GM19397 (cell line): ENCODE results near the gene KIF1A.

Source experiments
- ATAC-seq: cut with Tn5 transposase; IDR thresholded peaks from one replicate; pipeline ENCODE4 v1.9.1; 2021; ENCODE audit warnings: mild to moderate bottlenecking, moderate library complexity; ENCODE audit not compliant: unreplicated experiment

The KIF1A gene

GRCh38 chr2:240737958-240738357 lies 82.1 kb downstream of the KIF1A start:
- no peak for ATAC-seq

GRCh38 chr2:240737512-240737911 lies 82.5 kb downstream of the KIF1A start:
- no peak for ATAC-seq

- no peak for ATAC-seq
These were observed 83.5 kb downstream of the KIF1A start for GRCh38 chr2:240736281-240737250.

GRCh38 chr2:240735476-240735875 lies 84.5 kb downstream of the KIF1A start:
- ATAC-seq, result no peak

GRCh38 chr2:240734756-240735155 lies 85.3 kb downstream of the KIF1A start:
- ATAC-seq, result no peak

GRCh38 chr2:240733803-240734495 lies 86.1 kb downstream of the KIF1A start:
- ATAC-seq, result no peak

- ATAC-seq, result no peak
These were observed 87.0 kb downstream of the KIF1A start for GRCh38 chr2:240732911-240733622.

- no peak for ATAC-seq
These were observed 87.8 kb downstream of the KIF1A start for GRCh38 chr2:240732184-240732583.

- no peak for ATAC-seq
These were observed 88.9 kb downstream of the KIF1A start for GRCh38 chr2:240731178-240731545.

GRCh38 chr2:240730501-240731177 lies 89.4 kb downstream of the KIF1A start:
- no peak for ATAC-seq

- ATAC-seq, result no peak
These were observed 91.2 kb downstream of the KIF1A start for GRCh38 chr2:240728827-240729226.

- ATAC-seq, result no peak
These were observed 91.7 kb downstream of the KIF1A start for GRCh38 chr2:240728361-240728760.

- no peak for ATAC-seq
These were observed 92.1 kb downstream of the KIF1A start for GRCh38 chr2:240727913-240728312.

- ATAC-seq, result no peak
These were observed 92.6 kb downstream of the KIF1A start for GRCh38 chr2:240727439-240727838.

- ATAC-seq, result no peak
These were observed 93.1 kb downstream of the KIF1A start for GRCh38 chr2:240726876-240727275.

- no peak for ATAC-seq
These were observed 94.3 kb downstream of the KIF1A start for GRCh38 chr2:240725671-240726070.

GRCh38 chr2:240725266-240725665 lies 94.8 kb downstream of the KIF1A start:
- ATAC-seq, result no peak

- ATAC-seq, result no peak
These were observed 95.6 kb downstream of the KIF1A start for GRCh38 chr2:240724431-240724830.

GRCh38 chr2:240723851-240724250 lies 96.2 kb downstream of the KIF1A start:
- ATAC-seq, result no peak

GRCh38 chr2:240722796-240723735 lies 97.0 kb downstream of the KIF1A start:
- ATAC-seq, result no peak
